Body of pancreas (tissue), 4 donors: Measurements from ENCODE around the gene CYB561A3.

Experiments
- CTCF ChIP-seq, 7 experiments: fragments of 450-650 bp in 4 of 7; fragments of 200-600 bp in 3 of 7; sonication (generic) in 3 of 7; IDR thresholded peaks; one replicate each; pipeline ENCODE4 v1.5.1; 2016 to 2019; ENCODE audit warnings: antibody characterized with exemption in 7 of 7
- POLR2A ChIP-seq, 3 donors: fragments of 450-650 bp; IDR thresholded peaks; one replicate each; pipeline ENCODE4 v1.6.1; 2016; ENCODE audit warnings: antibody characterized with exemption in 3 of 3, mild to moderate bottlenecking in 2 of 3

GRCh38 chr11:61332797-61333549 lies 28.7 kb downstream of the CYB561A3 start, which contains the start of the genes DDB1 and TKFC:
- TF ChIP-seq CTCF (IDR thresholded peaks at IDR 0.05) (peak in 1 of 7 experiments; percentile 27), POLR2A (IDR thresholded peaks at IDR 0.05) (peak; percentile 73 to 92 (median 85))
